Vagina (tissue), 2 donors: ENCODE measurements around the gene RASGRP1.

Experiments used
- CTCF ChIP-seq, 3 experiments: fragments of 450-650 bp in 2 of 3; fragments of 200-600 bp in 1 of 3; sonication (generic) in 1 of 3; IDR thresholded peaks; one replicate each; pipeline ENCODE4 v1.5.1; 2017 to 2019; ENCODE audit warnings: antibody characterized with exemption in 3 of 3, mild to moderate bottlenecking in 2 of 3, moderate library complexity in 2 of 3
- POLR2AphosphoS5 ChIP-seq, 2 donors: sonication (generic); formaldehyde crosslinking; IDR thresholded peaks; one replicate each; pipeline ENCODE4 v1.9.0; 2017; ENCODE audit warnings: antibody characterized with exemption in 2 of 2, mild to moderate bottlenecking in 2 of 2, low read depth in 1 of 2; ENCODE audit not compliant: insufficient read depth in 1 of 2

GRCh38 chr15:38487378-38487777 is 77.2 kb downstream of the RASGRP1 start:
- no peak for TF ChIP-seq CTCF (IDR thresholded peaks at IDR 0.05)
- TF ChIP-seq POLR2AphosphoS5 (IDR thresholded peaks at IDR 0.05; ENCODE audit: insufficient read depth in 1 of 2, low read depth in 1 of 2), result no peak
